HepG2 (cell line): ENCODE measurements around the gene ZFP37. TPM values are rescaled to one million over a fixed set of nuclear protein-coding genes. Genes with fewer than 3 reads are reported as not detected.
A peak's percentile ranks its signal among the peaks of the same experiment; 100 is the strongest.

Experiments
- ARNT ChIP-seq: fragments of 450-650 bp; IDR thresholded peaks from 2 replicates; pipeline ENCODE4 v1.6.1; 2017
- ETV6 ChIP-seq: sonication (generic); formaldehyde crosslinking; conservative IDR thresholded peaks from 2 replicates; pipeline ENCODE4 v1.4.0; 2020; ENCODE audit warnings: missing genetic modification reagents
- FOXJ3 ChIP-seq: sonication (generic); formaldehyde crosslinking; IDR thresholded peaks from 2 replicates; pipeline ENCODE4 v1.4.0; 2020; ENCODE audit warnings: missing genetic modification reagents, mild to moderate bottlenecking, borderline replicate concordance
- HCFC1 ChIP-seq: fragments of 150-350 bp; IDR thresholded peaks from 2 replicates; pipeline ENCODE4 v1.6.1; 2014; ENCODE audit warnings: low read depth, low read length
- HDAC6 ChIP-seq: fragments of 200-600 bp; sonication (generic); IDR thresholded peaks from 2 replicates; pipeline ENCODE4 v1.7.0; 2017; ENCODE audit warnings: mild to moderate bottlenecking, antibody characterized with exemption, low read length, low read depth
- HNF4G ChIP-seq, 2 experiments: sonication (generic) in 1 of 2; formaldehyde crosslinking in 1 of 2; IDR thresholded peaks; 2 replicates each; pipeline versions ENCODE4 v1.4.0 to v1.6.1; 2011 to 2020; ENCODE audit warnings: borderline replicate concordance in 2 of 2, low read depth in 2 of 2, mild to moderate bottlenecking in 2 of 2, low read length in 1 of 2, missing genetic modification reagents in 1 of 2, moderate library complexity in 1 of 2
- NFYC ChIP-seq: IDR thresholded peaks from 2 replicates; pipeline ENCODE4 v1.6.1; 2016; ENCODE audit warnings: missing genetic modification reagents, missing compliant biosample characterization
- RARG ChIP-seq: sonication (generic); formaldehyde crosslinking; IDR thresholded peaks from 2 replicates; pipeline ENCODE4 v1.4.0; 2020; ENCODE audit warnings: low read depth, mild to moderate bottlenecking, missing genetic modification reagents
- RBM22 ChIP-seq: fragments of 200-400 bp; formaldehyde crosslinking; optimal IDR thresholded peaks from 2 replicates; pipeline ENCODE3; 2017; ENCODE audit warnings: mild to moderate bottlenecking, low read length, moderate library complexity
- SP1 ChIP-seq, 2 experiments: fragments of 450-650 bp in 1 of 2; sonication (generic) in 1 of 2; formaldehyde crosslinking in 1 of 2; IDR thresholded peaks; 2 replicates each; pipeline versions ENCODE4 v1.4.0 to v1.6.1; 2016 to 2020; ENCODE audit warnings: missing genetic modification reagents in 1 of 2
- ZNF232 ChIP-seq: sonication (generic); formaldehyde crosslinking; IDR thresholded peaks from 2 replicates; pipeline ENCODE4 v1.4.0; 2020; ENCODE audit warnings: missing genetic modification reagents, borderline replicate concordance
- ZNF264 ChIP-seq: sonication (generic); formaldehyde crosslinking; IDR thresholded peaks from 2 replicates; pipeline ENCODE4 v1.4.0; 2020; ENCODE audit warnings: missing genetic modification reagents
- ZNF383 ChIP-seq: sonication (generic); formaldehyde crosslinking; IDR thresholded peaks from 2 replicates; pipeline ENCODE4 v1.4.0; 2020; ENCODE audit warnings: missing genetic modification reagents, mild to moderate bottlenecking, borderline replicate concordance
- ZNF446 ChIP-seq: sonication (generic); formaldehyde crosslinking; IDR thresholded peaks from 2 replicates; pipeline ENCODE4 v1.5.0; 2020; ENCODE audit warnings: mild to moderate bottlenecking, missing genetic modification reagents
- ZNF839 ChIP-seq: sonication (generic); formaldehyde crosslinking; IDR thresholded peaks from 2 replicates; pipeline ENCODE4 v1.4.0; 2020; ENCODE audit warnings: missing genetic modification reagents, mild to moderate bottlenecking, borderline replicate concordance
- ZNF878 ChIP-seq: sonication (generic); formaldehyde crosslinking; IDR thresholded peaks from 2 replicates; pipeline ENCODE4 v1.8.1; 2023; ENCODE audit warnings: mild to moderate bottlenecking, missing genetic modification reagents, moderate library complexity
- polyA plus RNA-seq, 8 experiments: library from polyadenylated mRNA; depleted of rRNA in 3 of 8; stranded (reverse) in 7 of 8; unstranded in 1 of 8; fragments of >200 nt; fragmentation: Illumina TruSeq in 4 of 8; extraction: Trizol in 4 of 8; gene quantifications; 2 replicates each; pipeline versions ENCODE4 v1.2.1 to v1.2.3, GENCODE V29; 2011 to 2016; ENCODE audit warnings: low read depth in 4 of 8, missing spikeins in 1 of 8, mixed read lengths in 1 of 8; ENCODE audit not compliant: insufficient read depth in 1 of 8
- total RNA-seq, 5 experiments: library from RNA; depleted of rRNA; stranded (reverse); fragments of >200 nt; fragmentation: Illumina TruSeq; extraction: Trizol; gene quantifications; 2 replicates each; pipeline ENCODE4 v1.2.3, GENCODE V29; 2016; ENCODE audit warnings: low read depth in 1 of 5
- TF ChIP-seq, protein P1 (sequence below): sonication (generic); formaldehyde crosslinking; IDR thresholded peaks from 2 replicates; pipeline ENCODE4 v1.9.0; 2021; ENCODE audit warnings: missing genetic modification reagents, borderline replicate concordance
- TF ChIP-seq, protein P2 (sequence below): sonication (generic); formaldehyde crosslinking; IDR thresholded peaks from 2 replicates; pipeline ENCODE4 v1.4.0; 2020; ENCODE audit warnings: missing genetic modification reagents
- TF ChIP-seq, protein P3 (sequence below): conservative IDR thresholded peaks from 2 replicates; pipeline ENCODE4 v1.6.1; 2018; ENCODE audit warnings: missing genetic modification reagents

ZFP37 gene
- total and polyA plus RNA-seq, 2 of the 13 experiments (the other 11 are each of a cell fraction or from before 2014, with no cell fraction given): 1.1 to 3.7 TPM

DNA sequence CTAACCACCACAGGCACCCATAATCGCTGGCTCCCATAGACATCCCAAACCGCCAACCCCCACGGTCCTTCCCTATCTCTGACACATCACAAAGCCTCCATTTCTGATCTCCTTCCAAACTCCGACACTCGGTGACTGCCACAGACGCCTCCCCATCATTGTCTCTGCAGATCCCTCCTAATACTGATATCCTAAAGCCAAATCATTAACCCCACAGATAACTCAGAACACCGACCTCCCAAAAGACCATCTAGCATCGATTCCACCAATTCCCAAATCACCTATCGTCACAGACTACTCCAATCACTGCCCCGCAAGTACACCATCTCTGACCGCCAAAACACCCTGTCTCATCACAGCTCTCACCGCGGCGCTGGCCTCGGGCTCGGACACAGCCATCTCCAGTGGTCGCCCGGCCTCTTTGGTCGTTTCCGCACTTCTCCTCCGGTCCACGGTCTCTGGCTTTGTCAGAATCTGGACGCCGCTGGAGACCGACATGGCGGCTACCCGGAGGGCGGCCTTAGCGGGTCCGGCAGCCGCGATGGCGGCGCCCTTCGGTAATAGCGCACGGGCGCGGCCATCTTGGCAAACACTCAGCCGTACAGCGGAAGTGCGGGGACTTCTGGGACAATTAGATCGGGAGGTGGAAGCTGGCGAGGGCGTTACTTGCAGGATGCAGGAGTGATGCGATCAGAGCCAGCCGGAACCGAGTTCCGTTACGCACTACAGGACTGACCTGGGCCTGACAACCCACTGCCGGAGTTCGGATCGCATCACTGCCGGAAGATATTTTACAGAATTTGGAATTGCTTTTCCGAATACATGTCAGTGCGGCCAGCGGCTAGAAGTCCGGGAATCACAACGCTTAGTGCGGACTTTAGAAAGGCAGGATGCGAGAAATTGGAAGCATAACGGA lies at the start of gene ZFP37 (continued):
- TF ChIP-seq FOXJ3 (peak; percentile 40; the same call in 1 of the 2 replicates), ZNF446 (CRISPR knock-in tag) (no peak), ZNF232 (CRISPR knock-in tag) (peak; percentile 29; the same call in 1 of the 2 replicates), RARG (CRISPR knock-in tag) (0 out of 2 replicates have a peak, but pooled peaks have one; percentile 58), ZNF264 (CRISPR knock-in tag) (no peak), HCFC1 (peak; percentile 90), RBM22 (no peak), ARNT (no peak), HNF4G (IDR thresholded peaks at IDR 0.05; ENCODE audit: borderline replicate concordance, low read depth, low read length) (no peak), HNF4G (CRISPR knock-in tag; IDR thresholded peaks at IDR 0.05; ENCODE audit: borderline replicate concordance, low read depth) (peak; percentile 57; the same call in 1 of the 2 replicates), ZNF839 (CRISPR knock-in tag) (peak; percentile 89), SP1 (IDR thresholded peaks at IDR 0.05) (no peak), SP1 (CRISPR knock-in tag; IDR thresholded peaks at IDR 0.05) (0 out of 2 replicates have a peak, but pooled peaks have one; percentile 42), ZNF878 (CRISPR knock-in tag) (no peak), ZNF383 (no peak), ETV6 (CRISPR knock-in tag) (no peak), NFYC (peak; percentile 26; the same call in 1 of the 2 replicates), HDAC6 (no peak)
- TF ChIP-seq, protein P1, sequence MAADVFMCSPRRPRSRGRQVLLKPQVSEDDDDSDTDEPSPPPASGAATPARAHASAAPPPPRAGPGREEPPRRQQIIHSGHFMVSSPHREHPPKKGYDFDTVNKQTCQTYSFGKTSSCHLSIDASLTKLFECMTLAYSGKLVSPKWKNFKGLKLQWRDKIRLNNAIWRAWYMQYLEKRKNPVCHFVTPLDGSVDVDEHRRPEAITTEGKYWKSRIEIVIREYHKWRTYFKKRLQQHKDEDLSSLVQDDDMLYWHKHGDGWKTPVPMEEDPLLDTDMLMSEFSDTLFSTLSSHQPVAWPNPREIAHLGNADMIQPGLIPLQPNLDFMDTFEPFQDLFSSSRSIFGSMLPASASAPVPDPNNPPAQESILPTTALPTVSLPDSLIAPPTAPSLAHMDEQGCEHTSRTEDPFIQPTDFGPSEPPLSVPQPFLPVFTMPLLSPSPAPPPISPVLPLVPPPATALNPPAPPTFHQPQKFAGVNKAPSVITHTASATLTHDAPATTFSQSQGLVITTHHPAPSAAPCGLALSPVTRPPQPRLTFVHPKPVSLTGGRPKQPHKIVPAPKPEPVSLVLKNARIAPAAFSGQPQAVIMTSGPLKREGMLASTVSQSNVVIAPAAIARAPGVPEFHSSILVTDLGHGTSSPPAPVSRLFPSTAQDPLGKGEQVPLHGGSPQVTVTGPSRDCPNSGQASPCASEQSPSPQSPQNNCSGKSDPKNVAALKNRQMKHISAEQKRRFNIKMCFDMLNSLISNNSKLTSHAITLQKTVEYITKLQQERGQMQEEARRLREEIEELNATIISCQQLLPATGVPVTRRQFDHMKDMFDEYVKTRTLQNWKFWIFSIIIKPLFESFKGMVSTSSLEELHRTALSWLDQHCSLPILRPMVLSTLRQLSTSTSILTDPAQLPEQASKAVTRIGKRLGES: no peak
- TF ChIP-seq, protein P2, sequence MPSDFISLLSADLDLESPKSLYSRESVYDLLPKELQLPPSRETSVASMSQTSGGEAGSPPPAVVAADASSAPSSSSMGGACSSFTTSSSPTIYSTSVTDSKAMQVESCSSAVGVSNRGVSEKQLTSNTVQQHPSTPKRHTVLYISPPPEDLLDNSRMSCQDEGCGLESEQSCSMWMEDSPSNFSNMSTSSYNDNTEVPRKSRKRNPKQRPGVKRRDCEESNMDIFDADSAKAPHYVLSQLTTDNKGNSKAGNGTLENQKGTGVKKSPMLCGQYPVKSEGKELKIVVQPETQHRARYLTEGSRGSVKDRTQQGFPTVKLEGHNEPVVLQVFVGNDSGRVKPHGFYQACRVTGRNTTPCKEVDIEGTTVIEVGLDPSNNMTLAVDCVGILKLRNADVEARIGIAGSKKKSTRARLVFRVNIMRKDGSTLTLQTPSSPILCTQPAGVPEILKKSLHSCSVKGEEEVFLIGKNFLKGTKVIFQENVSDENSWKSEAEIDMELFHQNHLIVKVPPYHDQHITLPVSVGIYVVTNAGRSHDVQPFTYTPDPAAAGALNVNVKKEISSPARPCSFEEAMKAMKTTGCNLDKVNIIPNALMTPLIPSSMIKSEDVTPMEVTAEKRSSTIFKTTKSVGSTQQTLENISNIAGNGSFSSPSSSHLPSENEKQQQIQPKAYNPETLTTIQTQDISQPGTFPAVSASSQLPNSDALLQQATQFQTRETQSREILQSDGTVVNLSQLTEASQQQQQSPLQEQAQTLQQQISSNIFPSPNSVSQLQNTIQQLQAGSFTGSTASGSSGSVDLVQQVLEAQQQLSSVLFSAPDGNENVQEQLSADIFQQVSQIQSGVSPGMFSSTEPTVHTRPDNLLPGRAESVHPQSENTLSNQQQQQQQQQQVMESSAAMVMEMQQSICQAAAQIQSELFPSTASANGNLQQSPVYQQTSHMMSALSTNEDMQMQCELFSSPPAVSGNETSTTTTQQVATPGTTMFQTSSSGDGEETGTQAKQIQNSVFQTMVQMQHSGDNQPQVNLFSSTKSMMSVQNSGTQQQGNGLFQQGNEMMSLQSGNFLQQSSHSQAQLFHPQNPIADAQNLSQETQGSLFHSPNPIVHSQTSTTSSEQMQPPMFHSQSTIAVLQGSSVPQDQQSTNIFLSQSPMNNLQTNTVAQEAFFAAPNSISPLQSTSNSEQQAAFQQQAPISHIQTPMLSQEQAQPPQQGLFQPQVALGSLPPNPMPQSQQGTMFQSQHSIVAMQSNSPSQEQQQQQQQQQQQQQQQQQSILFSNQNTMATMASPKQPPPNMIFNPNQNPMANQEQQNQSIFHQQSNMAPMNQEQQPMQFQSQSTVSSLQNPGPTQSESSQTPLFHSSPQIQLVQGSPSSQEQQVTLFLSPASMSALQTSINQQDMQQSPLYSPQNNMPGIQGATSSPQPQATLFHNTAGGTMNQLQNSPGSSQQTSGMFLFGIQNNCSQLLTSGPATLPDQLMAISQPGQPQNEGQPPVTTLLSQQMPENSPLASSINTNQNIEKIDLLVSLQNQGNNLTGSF: no peak; the same call in 1 of the 2 replicates
- TF ChIP-seq, protein P3, sequence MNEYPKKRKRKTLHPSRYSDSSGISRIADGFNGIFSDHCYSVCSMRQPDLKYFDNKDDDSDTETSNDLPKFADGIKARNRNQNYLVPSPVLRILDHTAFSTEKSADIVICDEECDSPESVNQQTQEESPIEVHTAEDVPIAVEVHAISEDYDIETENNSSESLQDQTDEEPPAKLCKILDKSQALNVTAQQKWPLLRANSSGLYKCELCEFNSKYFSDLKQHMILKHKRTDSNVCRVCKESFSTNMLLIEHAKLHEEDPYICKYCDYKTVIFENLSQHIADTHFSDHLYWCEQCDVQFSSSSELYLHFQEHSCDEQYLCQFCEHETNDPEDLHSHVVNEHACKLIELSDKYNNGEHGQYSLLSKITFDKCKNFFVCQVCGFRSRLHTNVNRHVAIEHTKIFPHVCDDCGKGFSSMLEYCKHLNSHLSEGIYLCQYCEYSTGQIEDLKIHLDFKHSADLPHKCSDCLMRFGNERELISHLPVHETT (CRISPR knock-in tag): no peak
